Esophagus mucosa (tissue), 1 donor: ENCODE measurements around the gene SPTY2D1. TPM values are rescaled to one million over a fixed set of nuclear protein-coding genes. Genes with fewer than 3 reads are reported as not detected.

ENCODE experiments used
- ATAC-seq: fragments of 200-7000 bp; cut with Tn5 transposase; one replicate; pipeline ENCODE4 v1.9.1; 2020
- total RNA-seq: library from RNA; stranded (reverse); gene quantifications from one replicate; pipeline ENCODE4 v1.2.4, GENCODE V29; 2023
- donor health status: DM: yes; HTN: yes; CAD: no.

Gene SPTY2D1
- total RNA-seq, 1 donor from 2014 or later, result 14.4 TPM

- ATAC-seq, result no peak
These were observed 16.3 kb downstream of the SPTY2D1 start for GRCh38 chr11:18617688-18618341.

GRCh38 chr11:18615628-18616392, 18.3 kb downstream of the SPTY2D1 start:
- no peak for ATAC-seq

GRCh38 chr11:18614667-18615066, 19.5 kb downstream of the SPTY2D1 start:
- peak; percentile 15 for ATAC-seq

GRCh38 chr11:18612394-18612793, 21.7 kb downstream of the SPTY2D1 start:
- no peak for ATAC-seq

- no peak for ATAC-seq
These were observed 22.9 kb downstream of the SPTY2D1 start for GRCh38 chr11:18611196-18611595.

GRCh38 chr11:18608376-18608775, 25.8 kb downstream of the SPTY2D1 start:
- no peak for ATAC-seq

- ATAC-seq, result no peak
These were observed 33.1 kb downstream of the SPTY2D1 start for GRCh38 chr11:18600915-18601569.

GRCh38 chr11:18599739-18600230, 34.4 kb downstream of the SPTY2D1 start, which contains the start of gene MISFA:
Gene MISFA, plus strand, starts transcription at chr11:18599789. Its CDS starts 140 bp downstream, at chr11:18599929.
- ATAC-seq, result no peak

GRCh38 chr11:18594999-18595749, 39.0 kb downstream of the SPTY2D1 start:
- ATAC-seq, result peak; percentile 91

- peak; percentile 39 for ATAC-seq
These were observed 40.1 kb downstream of the SPTY2D1 start for GRCh38 chr11:18594088-18594487.

- no peak for ATAC-seq
These were observed 43.6 kb downstream of the SPTY2D1 start for GRCh38 chr11:18590571-18590970.

GRCh38 chr11:18588297-18589252, 45.6 kb downstream of the SPTY2D1 start, which contains the start of gene UEVLD:
Gene UEVLD, minus strand, starts transcription at chr11:18588734. Its CDS starts 80 bp downstream, at chr11:18588654.
- ATAC-seq, result peak; percentile 95

- no peak for ATAC-seq
These were observed 52.3 kb downstream of the SPTY2D1 start for GRCh38 chr11:18581825-18582224.

- no peak for ATAC-seq
These were observed 53.9 kb downstream of the SPTY2D1 start for GRCh38 chr11:18580113-18580766.

- peak; percentile 93 for ATAC-seq
These were observed 55.1 kb downstream of the SPTY2D1 start for GRCh38 chr11:18578975-18579598.

- no peak for ATAC-seq
These were observed 58.8 kb downstream of the SPTY2D1 start for GRCh38 chr11:18575361-18575760.

GRCh38 chr11:18567081-18567480, 67.1 kb downstream of the SPTY2D1 start:
- ATAC-seq, result no peak

- no peak for ATAC-seq
These were observed 67.7 kb downstream of the SPTY2D1 start for GRCh38 chr11:18566406-18566805.

GRCh38 chr11:18564149-18564548, 70.0 kb downstream of the SPTY2D1 start:
- ATAC-seq, result no peak

GRCh38 chr11:18563090-18563730, 70.9 kb downstream of the SPTY2D1 start:
- ATAC-seq, result no peak
